ENCODE data around the gene FANCG.

FANCG gene

DNA sequence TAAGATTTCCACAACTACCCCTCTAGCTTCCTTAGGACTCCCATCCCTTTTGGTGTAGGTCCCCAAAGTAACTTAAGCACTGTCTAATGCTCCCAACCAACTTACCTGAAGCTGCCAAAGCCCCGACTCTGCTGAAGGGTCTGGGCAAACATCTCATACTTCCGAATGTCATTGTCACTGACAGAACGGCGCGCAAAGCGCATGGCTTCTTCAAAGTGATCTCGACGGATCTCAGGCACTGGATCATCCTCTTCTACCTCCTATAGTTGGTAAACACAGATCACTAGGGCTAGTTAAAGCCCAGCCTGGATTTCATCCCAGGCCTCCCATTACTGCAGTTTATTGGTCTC, 22.5 kb downstream of the FANCG start:
- DNase-seq: no peak

GRCh38 chr9:35056571-35057270, 23.0 kb downstream of the FANCG start:
- DNase-seq: no peak

GRCh38 chr9:35054871-35055644, 24.7 kb downstream of the FANCG start:
- DNase-seq: no peak

DNA sequence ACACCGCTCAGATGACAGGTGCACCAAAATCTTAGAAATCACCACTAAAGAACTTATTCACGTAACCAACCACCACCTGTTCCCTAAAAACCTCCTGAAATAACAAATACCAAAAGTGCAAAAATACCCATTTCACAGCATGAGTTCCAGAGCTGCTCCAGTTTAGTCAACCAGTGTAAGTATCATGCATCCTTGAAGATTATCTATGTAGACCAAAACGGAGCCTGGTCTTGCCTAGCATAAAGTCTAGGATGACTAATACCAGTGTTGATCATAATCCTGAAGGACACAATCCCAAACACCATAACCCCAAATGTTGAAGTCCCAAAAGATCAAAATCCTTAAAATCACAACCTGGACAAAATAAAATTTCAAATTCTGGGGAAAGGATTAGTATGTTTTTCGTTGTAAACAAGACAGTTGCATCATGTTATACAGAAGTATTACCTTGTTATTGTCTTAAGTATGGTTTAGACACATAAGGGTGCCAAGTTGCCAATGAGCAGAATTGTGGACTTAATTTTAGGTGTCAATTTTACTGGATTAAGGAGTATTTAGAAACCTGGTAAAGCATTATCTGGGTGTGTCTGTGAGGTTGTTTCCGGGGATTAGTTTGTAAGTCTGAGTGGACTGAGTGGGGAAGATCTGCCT, 25.4 kb downstream of the FANCG start:
- no peak for DNase-seq

GRCh38 chr9:35051069-35051967, 28.4 kb downstream of the FANCG start:
- peak; percentile 62 for DNase-seq

GRCh38 chr9:35048511-35048910, 31.2 kb downstream of the FANCG start:
- DNase-seq: no peak

- no peak for DNase-seq
Measured at GRCh38 chr9:35044071-35044470, 35.7 kb downstream of the FANCG start.

- no peak for DNase-seq
Measured at GRCh38 chr9:35042891-35043545, 36.7 kb downstream of the FANCG start.

- DNase-seq: no peak
Measured at GRCh38 chr9:35042081-35042604, 37.6 kb downstream of the FANCG start.

- no peak for DNase-seq
Measured at GRCh38 chr9:35035851-35036701, 43.7 kb downstream of the FANCG start.

- no peak for DNase-seq
Measured at GRCh38 chr9:35033101-35033500, 46.6 kb downstream of the FANCG start.

DNA sequence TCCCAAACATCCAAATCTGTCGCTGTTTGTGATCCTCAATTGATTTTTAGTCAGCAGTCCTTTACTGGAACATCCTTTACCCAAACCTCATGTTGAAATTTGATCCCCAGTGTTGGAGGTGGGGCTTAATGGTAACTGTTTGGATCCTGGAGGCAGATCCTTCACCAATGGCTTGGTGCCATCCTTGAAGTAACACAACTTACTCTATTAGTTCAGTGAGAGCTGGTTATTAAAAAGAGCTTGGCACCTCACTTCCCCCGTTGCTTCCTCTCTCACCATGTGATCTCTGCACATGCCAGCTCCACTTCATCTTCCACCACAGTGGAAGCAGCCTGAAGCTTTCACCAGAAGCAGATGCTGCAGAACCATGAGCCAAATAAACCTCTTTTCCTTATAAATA, 49.9 kb downstream of the FANCG start:
- DNase-seq: no peak

- no peak for DNase-seq
Measured at GRCh38 chr9:35029241-35029640, 50.5 kb downstream of the FANCG start.

GRCh38 chr9:35028341-35028740, 51.4 kb downstream of the FANCG start:
- DNase-seq: no peak

GRCh38 chr9:35027860-35028259, 51.9 kb downstream of the FANCG start:
- peak; percentile 10 for DNase-seq

DNA sequence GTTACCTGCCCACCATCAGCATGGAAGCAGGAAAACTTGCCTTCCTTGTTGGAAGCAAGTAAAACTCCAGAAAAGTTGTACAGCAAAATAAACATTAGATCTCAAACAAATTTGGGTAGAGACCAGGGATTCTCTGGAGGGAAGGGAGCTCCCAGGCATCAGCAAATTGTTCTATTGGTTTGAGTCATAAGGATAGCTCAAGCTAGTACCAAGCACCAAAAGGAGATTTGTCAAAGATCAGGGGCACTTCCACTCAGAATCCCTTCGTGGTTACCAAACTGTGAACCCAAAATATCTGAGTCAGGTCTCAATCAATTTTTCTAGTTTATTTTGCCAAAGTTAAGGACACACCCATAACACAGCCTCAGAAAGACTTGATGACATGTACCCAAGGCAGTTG, 52.4 kb downstream of the FANCG start:
- DNase-seq: no peak

GRCh38 chr9:35026671-35027070, 53.1 kb downstream of the FANCG start:
- DNase-seq: no peak
